ENCODE measurements around the gene UHMK1. TPM values are rescaled to one million over a fixed set of nuclear protein-coding genes. Genes with fewer than 3 reads are reported as not detected.

The UHMK1 gene
- polyA plus RNA-seq, 1 donor = 38.5 TPM

GRCh38 chr1:162549001-162549400 is 51.4 kb downstream of the UHMK1 start:
- no peak overlapping the region for H3K4me3 ChIP-seq (ENCODE audit: low read length)
- H3K4me1 ChIP-seq (ENCODE audit: control insufficient read depth, insufficient read depth, low read length) = no peaks in the 10 kb centered on the region
- H3K27ac ChIP-seq (ENCODE audit: low read length) = no peak overlapping the region
- no CpG with 5 or more reads among the region's 2 CpGs for WGBS (ENCODE audit: insufficient coverage, low lambda C conversion rate)
- no peaks in the 10 kb centered on the region for H3K27me3 ChIP-seq (ENCODE audit: control insufficient read depth, insufficient read depth, low read length)
- no peaks in the 10 kb centered on the region for H3K36me3 ChIP-seq (ENCODE audit: control insufficient read depth, insufficient read depth, low read length)
- H3K9me3 ChIP-seq (ENCODE audit: control insufficient read depth, low read depth, low read length) = no peaks in the 10 kb centered on the region
- DNase-seq = no peak

DNA sequence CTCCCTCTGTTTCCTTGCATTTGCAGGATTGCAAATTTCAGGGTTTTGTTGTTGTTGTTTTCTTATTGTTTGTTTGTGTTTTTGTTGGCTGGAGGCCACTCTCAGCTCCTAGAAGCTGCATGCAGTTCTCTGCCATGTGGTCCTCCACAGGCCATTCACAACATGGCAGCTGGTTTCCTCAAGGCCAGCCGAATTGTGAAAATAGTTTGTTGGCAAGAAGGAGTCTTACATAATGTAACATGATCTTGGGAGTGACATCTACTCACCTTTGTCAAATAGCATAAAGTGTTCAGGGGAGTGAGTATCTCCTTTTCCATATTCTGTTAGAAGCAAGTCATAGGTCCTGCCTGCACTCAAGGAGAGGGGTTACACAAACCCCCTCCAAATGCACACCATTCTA is 53.3 kb downstream of the UHMK1 start:
- DNase-seq = no peak

DNA sequence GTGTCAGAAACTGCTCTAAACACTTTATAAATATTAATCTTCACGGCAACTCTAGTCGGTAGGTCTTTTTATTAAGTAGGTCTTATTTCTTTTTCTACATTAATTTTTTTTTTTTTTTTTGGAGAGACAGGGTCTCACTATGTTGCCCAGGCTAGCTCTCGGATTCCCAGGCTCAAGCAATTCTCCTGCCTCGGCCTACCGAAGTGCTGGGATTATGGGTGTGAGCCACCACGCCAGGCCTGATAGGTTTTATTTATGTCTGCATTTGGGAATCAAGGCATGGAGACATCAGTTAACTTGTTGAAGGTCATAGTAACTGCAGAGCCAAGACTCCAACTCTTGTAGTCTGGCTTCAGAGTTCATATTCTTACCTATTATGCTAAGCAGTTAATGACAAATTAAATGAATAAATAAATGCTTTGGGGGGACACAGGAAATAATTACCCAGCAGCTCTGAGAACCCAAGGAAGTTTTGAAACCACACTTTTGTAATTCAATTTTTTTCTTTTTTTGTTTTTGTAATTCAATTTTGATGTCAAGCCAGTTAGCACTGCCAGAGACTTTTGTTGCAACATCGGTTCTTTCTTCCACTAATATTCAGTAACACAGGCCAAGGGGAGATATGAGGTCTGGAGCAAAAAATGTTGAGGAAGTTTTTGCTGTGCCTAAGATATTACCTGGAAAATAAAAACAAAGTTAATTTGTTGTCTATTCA is 54.5 kb downstream of the UHMK1 start:
- no peaks in the 10 kb centered on the region for H3K27me3 ChIP-seq (ENCODE audit: control insufficient read depth, insufficient read depth, low read length)
- no peaks in the 10 kb centered on the region for H3K36me3 ChIP-seq (ENCODE audit: control insufficient read depth, insufficient read depth, low read length)
- H3K27ac ChIP-seq (ENCODE audit: low read length) = no peak overlapping the region
- no peak overlapping the region for H3K4me3 ChIP-seq (ENCODE audit: low read length)
- WGBS (ENCODE audit: insufficient coverage, low lambda C conversion rate) = 100% methylated on average over 1 of the region's 7 CpGs
- DNase-seq = no peak
- no peaks in the 10 kb centered on the region for H3K9me3 ChIP-seq (ENCODE audit: control insufficient read depth, low read depth, low read length)
- no peaks in the 10 kb centered on the region for H3K4me1 ChIP-seq (ENCODE audit: control insufficient read depth, insufficient read depth, low read length)

More for the DNA sequence above, 53.3 kb downstream of the UHMK1 start:
- WGBS (ENCODE audit: insufficient coverage, low lambda C conversion rate) = no CpG with 5 or more reads among the region's 1 CpG
- Histone ChIP-seq H3K4me3 (ENCODE audit: low read length) (no peak overlapping the region), H3K9me3 (ENCODE audit: control insufficient read depth, low read depth, low read length) (no peaks in the 10 kb centered on the region), H3K4me1 (ENCODE audit: control insufficient read depth, insufficient read depth, low read length) (no peaks in the 10 kb centered on the region), H3K27ac (ENCODE audit: low read length) (no peak overlapping the region), H3K36me3 (ENCODE audit: control insufficient read depth, insufficient read depth, low read length) (no peaks in the 10 kb centered on the region), H3K27me3 (ENCODE audit: control insufficient read depth, insufficient read depth, low read length) (no peaks in the 10 kb centered on the region)

- Histone ChIP-seq H3K9me3 (ENCODE audit: control insufficient read depth, low read depth, low read length) (no peaks in the 10 kb centered on the region), H3K36me3 (ENCODE audit: control insufficient read depth, insufficient read depth, low read length) (no peaks in the 10 kb centered on the region), H3K27ac (ENCODE audit: low read length) (no peak overlapping the region), H3K27me3 (ENCODE audit: control insufficient read depth, insufficient read depth, low read length) (no peaks in the 10 kb centered on the region), H3K4me1 (ENCODE audit: control insufficient read depth, insufficient read depth, low read length) (no peaks in the 10 kb centered on the region), H3K4me3 (ENCODE audit: low read length) (no peak overlapping the region)
- 100% methylated on average over 1 of the region's 8 CpGs for WGBS (ENCODE audit: insufficient coverage, low lambda C conversion rate)
- no peak for DNase-seq
Measured at GRCh38 chr1:162552684-162553252, 55.1 kb downstream of the UHMK1 start.

DNA sequence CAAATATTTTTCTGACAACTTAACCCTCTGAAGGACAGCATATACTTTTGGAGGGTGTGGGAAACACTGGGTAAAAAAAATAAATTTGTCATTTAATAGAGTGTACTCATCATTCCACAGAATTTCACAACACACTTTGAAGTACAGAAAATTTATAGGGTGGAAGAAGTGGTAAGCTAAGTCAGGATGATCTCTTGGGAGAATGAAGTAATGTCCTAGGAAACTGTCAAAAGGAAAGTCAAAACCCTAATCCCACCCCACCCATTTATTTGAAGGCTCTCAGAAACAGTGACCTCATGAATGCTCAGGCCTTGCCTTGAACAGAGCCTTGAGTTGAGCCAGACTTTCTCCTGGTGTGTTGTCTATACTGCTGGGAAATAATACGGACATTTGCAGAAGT is 56.6 kb downstream of the UHMK1 start:
- Histone ChIP-seq H3K4me1 (ENCODE audit: control insufficient read depth, insufficient read depth, low read length) (no peaks in the 10 kb centered on the region), H3K27ac (ENCODE audit: low read length) (no peak overlapping the region), H3K4me3 (ENCODE audit: low read length) (no peak overlapping the region), H3K36me3 (ENCODE audit: control insufficient read depth, insufficient read depth, low read length) (no peaks in the 10 kb centered on the region), H3K27me3 (ENCODE audit: control insufficient read depth, insufficient read depth, low read length) (no peaks in the 10 kb centered on the region), H3K9me3 (ENCODE audit: control insufficient read depth, low read depth, low read length) (no peaks in the 10 kb centered on the region)
- no CpG with 5 or more reads among the region's 1 CpG for WGBS (ENCODE audit: insufficient coverage, low lambda C conversion rate)
- DNase-seq = no peak

- Histone ChIP-seq H3K9me3 (ENCODE audit: control insufficient read depth, low read depth, low read length) (no peaks in the 10 kb centered on the region), H3K27me3 (ENCODE audit: control insufficient read depth, insufficient read depth, low read length) (no peaks in the 10 kb centered on the region), H3K4me3 (ENCODE audit: low read length) (no peak overlapping the region), H3K27ac (ENCODE audit: low read length) (no peak overlapping the region), H3K4me1 (ENCODE audit: control insufficient read depth, insufficient read depth, low read length) (peaks cover 5% of the 10 kb centered on the region), H3K36me3 (ENCODE audit: control insufficient read depth, insufficient read depth, low read length) (no peaks in the 10 kb centered on the region)
- DNase-seq = no peak
- no CpG with 5 or more reads among the region's 3 CpGs for whole genome bisulfite sequencing (ENCODE audit: insufficient coverage, low lambda C conversion rate)
Measured at GRCh38 chr1:162557536-162557935, 59.9 kb downstream of the UHMK1 start.

DNA sequence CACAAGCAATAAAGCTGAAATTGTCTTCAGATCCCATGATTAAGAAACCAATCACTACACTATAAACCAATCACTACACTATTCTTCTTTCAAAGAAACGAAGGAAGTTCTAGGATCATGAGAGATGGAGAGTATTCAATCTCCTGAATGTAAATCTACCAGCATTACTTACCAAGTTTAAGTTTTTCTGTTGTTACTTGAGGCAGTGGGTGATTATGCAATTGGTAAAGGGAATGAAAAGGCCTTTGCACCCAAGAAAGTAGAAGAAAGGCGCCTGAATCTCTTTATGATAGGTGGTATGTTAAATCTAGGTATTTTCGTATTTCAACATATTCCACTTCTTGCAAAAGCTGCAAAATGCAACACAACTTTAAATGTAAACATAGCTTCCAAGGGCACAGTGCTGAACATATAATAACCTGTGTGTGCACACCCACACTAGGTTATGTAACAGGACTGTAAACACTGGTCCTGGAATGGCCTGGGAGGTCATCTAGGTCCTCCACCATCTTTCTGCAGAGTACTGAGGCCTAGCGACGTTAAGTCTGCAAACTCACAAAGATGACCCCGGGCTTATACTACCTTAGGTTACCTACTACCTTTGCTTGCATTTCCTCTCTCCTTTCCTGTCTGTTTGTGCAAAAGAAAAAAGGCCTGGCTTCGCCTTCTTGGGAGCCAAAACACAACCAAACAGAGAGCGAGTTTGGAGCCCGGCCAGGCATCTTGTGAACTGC is 62.9 kb downstream of the UHMK1 start:
- H3K27ac ChIP-seq (ENCODE audit: low read length) = peak overlapping the region; percentile 94
- no peaks in the 10 kb centered on the region for H3K9me3 ChIP-seq (ENCODE audit: control insufficient read depth, low read depth, low read length)
- 80% methylated on average over 1 of the region's 9 CpGs for WGBS (ENCODE audit: insufficient coverage, low lambda C conversion rate)
- H3K27me3 ChIP-seq (ENCODE audit: control insufficient read depth, insufficient read depth, low read length) = no peaks in the 10 kb centered on the region
- H3K36me3 ChIP-seq (ENCODE audit: control insufficient read depth, insufficient read depth, low read length) = no peaks in the 10 kb centered on the region
- H3K4me3 ChIP-seq (ENCODE audit: low read length) = peak overlapping the region; percentile 83
- peak; percentile 52 to 74 for DNase-seq
- H3K4me1 ChIP-seq (ENCODE audit: control insufficient read depth, insufficient read depth, low read length) = peaks cover 10% of the 10 kb centered on the region

- DNase-seq = peak; percentile 96 to 98
- peak overlapping the region; percentile 90 for H3K4me3 ChIP-seq (ENCODE audit: low read length)
- H3K27ac ChIP-seq (ENCODE audit: low read length) = peak overlapping the region; percentile 94
- peaks cover 3% of the 10 kb centered on the region for H3K36me3 ChIP-seq (ENCODE audit: control insufficient read depth, insufficient read depth, low read length)
- no CpG with 5 or more reads among the region's 53 CpGs for WGBS (ENCODE audit: insufficient coverage, low lambda C conversion rate)
- H3K4me1 ChIP-seq (ENCODE audit: control insufficient read depth, insufficient read depth, low read length) = peaks cover 10% of the 10 kb centered on the region
- no peaks in the 10 kb centered on the region for H3K27me3 ChIP-seq (ENCODE audit: control insufficient read depth, insufficient read depth, low read length)
- H3K9me3 ChIP-seq (ENCODE audit: control insufficient read depth, low read depth, low read length) = no peaks in the 10 kb centered on the region
Measured at GRCh38 chr1:162561037-162561615, 63.5 kb downstream of the UHMK1 start.

GRCh38 chr1:162561616-162562469 is 64.2 kb downstream of the UHMK1 start, which contains the start of gene UAP1:
Gene UAP1, plus strand, starts transcription at chr1:162561722. Its CDS starts 4,347 bp downstream, at chr1:162566069.
- Histone ChIP-seq H3K4me1 (ENCODE audit: control insufficient read depth, insufficient read depth, low read length) (peaks cover 10% of the 10 kb centered on the region), H3K9me3 (ENCODE audit: control insufficient read depth, low read depth, low read length) (no peaks in the 10 kb centered on the region), H3K4me3 (ENCODE audit: low read length) (peak within 1 kb of the TSS; percentile 90), H3K27me3 (ENCODE audit: control insufficient read depth, insufficient read depth, low read length) (no peaks in the 10 kb centered on the region), H3K36me3 (ENCODE audit: control insufficient read depth, insufficient read depth, low read length) (peaks cover 6% of the 10 kb centered on the region), H3K27ac (ENCODE audit: low read length) (peak within 1 kb of the TSS; percentile 94)
- no CpG with 5 or more reads among the region's 69 CpGs for WGBS (ENCODE audit: insufficient coverage, low lambda C conversion rate)
- DNase-seq = peak; percentile 24 to 71

DNA sequence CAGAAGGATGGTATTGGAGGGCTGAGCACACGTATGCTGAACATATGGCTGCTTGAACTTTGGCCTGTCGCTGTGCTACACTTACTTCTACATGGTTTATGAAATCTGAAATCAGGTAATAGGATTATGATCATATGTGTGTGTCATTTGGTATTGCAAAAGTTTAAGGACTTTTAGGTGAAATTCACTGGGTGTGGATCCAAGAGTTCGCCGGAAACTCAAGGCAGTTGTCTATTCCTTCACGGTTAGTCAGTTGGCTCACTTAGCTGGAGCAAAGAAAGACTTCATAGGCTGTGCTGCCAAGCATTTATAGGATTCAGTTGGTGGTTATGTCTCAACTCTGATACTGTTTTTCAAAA is 64.8 kb downstream of the UHMK1 start:
- no peaks in the 10 kb centered on the region for H3K9me3 ChIP-seq (ENCODE audit: control insufficient read depth, low read depth, low read length)
- peaks cover 8% of the 10 kb centered on the region for H3K36me3 ChIP-seq (ENCODE audit: control insufficient read depth, insufficient read depth, low read length)
- peak overlapping the region; percentile 88 for H3K27ac ChIP-seq (ENCODE audit: low read length)
- peak overlapping the region; percentile 90 for H3K4me3 ChIP-seq (ENCODE audit: low read length)
- H3K27me3 ChIP-seq (ENCODE audit: control insufficient read depth, insufficient read depth, low read length) = no peaks in the 10 kb centered on the region
- peaks cover 10% of the 10 kb centered on the region for H3K4me1 ChIP-seq (ENCODE audit: control insufficient read depth, insufficient read depth, low read length)
- peak; percentile 52 to 86 for DNase-seq
- whole genome bisulfite sequencing (ENCODE audit: insufficient coverage, low lambda C conversion rate) = no CpG with 5 or more reads among the region's 5 CpGs
